A673 (cell line): Measurements from ENCODE around the gene DPYD. TPM values are rescaled to one million over a fixed set of nuclear protein-coding genes. Genes with fewer than 3 reads are reported as not detected.

Source experiments
- BruUV-seq: library from RNA; stranded (reverse); fragments of 400-500 nt; replicated peaks from 2 replicates; lab custom pipeline; 2021; lab: Mats Ljungman, UMichigan
- CTCF ChIA-PET: fragments of 300-600 bp; sonication (Branson Sonifier 250); formaldehyde crosslinking; loops from one replicate; lab custom pipeline; 2022; ENCODE audit warnings: antibody characterized with exemption; lab: Charles Lee
- POLR2A ChIA-PET: fragments of 300-600 bp; sonication (Branson Sonifier 250); formaldehyde crosslinking; loops from one replicate; lab custom pipeline; 2022; ENCODE audit warnings: antibody characterized with exemption; ENCODE audit not compliant: low non-redundant PET; lab: Charles Lee
- DNase-seq: peaks from one replicate; pipeline ENCODE4 v3.0.0-alpha.2; 2015; ENCODE audit warnings: low spot score
- H3K27ac ChIP-seq: fragments of 200-600 bp; sonication (generic); 2 replicates; pipeline ENCODE4 v1.5.1; 2016; ENCODE audit warnings: mixed run types, low read depth, mild to moderate bottlenecking, mixed read lengths, antibody characterized with exemption, low read length; ENCODE audit not compliant: poor library complexity, severe bottlenecking
- H3K27me3 ChIP-seq: fragments of 200-600 bp; sonication (generic); replicated peaks from 2 replicates; pipeline ENCODE4 v1.6.1; 2017; ENCODE audit warnings: mixed run types, low read depth, mild to moderate bottlenecking, mixed read lengths, antibody characterized with exemption, low read length; ENCODE audit not compliant: insufficient read depth, poor library complexity
- H3K36me3 ChIP-seq: fragments of 200-600 bp; sonication (generic); 2 replicates; pipeline ENCODE4 v1.6.1; 2016; ENCODE audit warnings: mixed run types, mild to moderate bottlenecking, mixed read lengths, antibody characterized with exemption, low read length; ENCODE audit not compliant: insufficient read depth, poor library complexity, severe bottlenecking
- H3K4me1 ChIP-seq: fragments of 200-600 bp; sonication (generic); 2 replicates; pipeline ENCODE4 v1.6.1; 2017; ENCODE audit warnings: mixed run types, mild to moderate bottlenecking, mixed read lengths, antibody characterized with exemption, low read length; ENCODE audit not compliant: insufficient read depth, poor library complexity, severe bottlenecking
- H3K4me3 ChIP-seq: fragments of 200-600 bp; sonication (generic); 2 replicates; pipeline ENCODE4 v1.5.1; 2016; ENCODE audit warnings: low read depth, mixed run types, mild to moderate bottlenecking, mixed read lengths, low read length; ENCODE audit not compliant: poor library complexity, severe bottlenecking
- H3K9me3 ChIP-seq: fragments of 200-600 bp; sonication (generic); 2 replicates; pipeline ENCODE4 v1.6.1; 2016; ENCODE audit warnings: mixed run types, low read depth, mild to moderate bottlenecking, mixed read lengths, antibody characterized with exemption, low read length; ENCODE audit not compliant: poor library complexity, severe bottlenecking
- EZH2 ChIP-seq: fragments of 200-600 bp; sonication (generic); IDR thresholded peaks from 2 replicates; pipeline ENCODE4 v1.6.1; 2017; ENCODE audit warnings: borderline replicate concordance, low read depth, mild to moderate bottlenecking, mixed read lengths, antibody characterized with exemption, low read length; ENCODE audit not compliant: poor library complexity, severe bottlenecking
- intact Hi-C: fragments of 100-400 bp; cut with micrococcal nuclease; formaldehyde crosslinking; loops from one replicate; pipeline ENCODE4 v1.10.0; 2022; ENCODE audit not compliant: unreplicated experiment
- total RNA-seq: library from RNA; stranded (reverse); gene quantifications from 2 replicates; pipeline ENCODE4 v1.2.3, GENCODE V29; 2021
- TF ChIP-seq, protein P1 (sequence below): fragments of 300-800, 200-600 bp; sonication (generic); conservative IDR thresholded peaks from 2 replicates; pipeline ENCODE4 v1.5.1; 2017; ENCODE audit warnings: low read depth, mild to moderate bottlenecking, antibody characterized with exemption, low read length, moderate library complexity, mixed read lengths

DPYD gene
- total RNA-seq, 1 experiment from 2014 or later: 13.4 TPM

DNA sequence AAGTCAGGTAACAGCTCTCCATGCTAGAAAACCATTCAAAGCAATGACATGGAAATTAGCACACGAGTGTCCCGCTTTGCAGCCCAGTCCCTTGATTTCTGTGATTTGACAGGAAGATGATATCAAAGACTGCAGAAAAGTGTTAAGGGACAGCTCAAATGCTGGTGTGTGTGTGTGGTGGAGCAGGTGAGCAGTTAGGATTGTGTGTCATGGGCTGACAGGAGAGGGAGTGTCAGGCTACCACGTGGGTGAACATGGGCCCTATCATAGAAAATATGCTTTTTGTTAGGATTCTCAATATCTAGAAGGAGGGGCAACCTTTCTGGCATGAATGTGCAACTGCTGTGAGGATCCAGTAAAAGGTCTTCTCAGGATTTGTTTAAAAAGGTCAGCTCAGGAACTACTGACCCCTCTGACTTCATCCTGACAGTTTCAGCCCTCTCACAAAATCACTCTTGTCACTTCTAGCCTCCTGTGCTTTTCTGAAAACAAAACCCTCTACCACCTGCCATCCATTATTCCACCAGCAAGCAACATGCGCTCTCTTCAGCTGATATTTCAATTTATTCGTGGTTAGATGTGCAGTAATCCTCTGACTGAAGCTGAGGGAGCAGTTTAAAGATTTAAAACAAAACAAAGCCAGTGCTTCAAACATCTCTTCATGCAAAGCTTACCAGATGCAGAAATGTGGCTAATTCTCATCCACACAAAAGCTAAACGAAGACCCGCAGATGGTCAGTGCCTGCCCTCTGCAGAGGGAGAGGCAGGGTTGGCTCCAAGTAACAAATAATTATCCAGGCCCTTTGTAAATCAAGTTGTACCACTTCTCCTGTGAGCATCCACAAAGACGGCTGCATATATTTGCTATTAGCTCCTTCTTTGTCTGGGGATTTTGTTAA lies 801.3 kb downstream of the DPYD start:
- ChIA-PET POLR2A (no interaction called here), CTCF (no interaction called here)
- Histone ChIP-seq H3K36me3 (no peaks in the 10 kb centered on the region), H3K9me3 (no peaks in the 10 kb centered on the region), H3K27ac (no peak overlapping the region), H3K4me1 (peaks cover 14% of the 10 kb centered on the region), H3K4me3 (no peak overlapping the region), H3K27me3 (no peaks in the 10 kb centered on the region)
- no peak for TF ChIP-seq EZH2
- TF ChIP-seq, protein P1, sequence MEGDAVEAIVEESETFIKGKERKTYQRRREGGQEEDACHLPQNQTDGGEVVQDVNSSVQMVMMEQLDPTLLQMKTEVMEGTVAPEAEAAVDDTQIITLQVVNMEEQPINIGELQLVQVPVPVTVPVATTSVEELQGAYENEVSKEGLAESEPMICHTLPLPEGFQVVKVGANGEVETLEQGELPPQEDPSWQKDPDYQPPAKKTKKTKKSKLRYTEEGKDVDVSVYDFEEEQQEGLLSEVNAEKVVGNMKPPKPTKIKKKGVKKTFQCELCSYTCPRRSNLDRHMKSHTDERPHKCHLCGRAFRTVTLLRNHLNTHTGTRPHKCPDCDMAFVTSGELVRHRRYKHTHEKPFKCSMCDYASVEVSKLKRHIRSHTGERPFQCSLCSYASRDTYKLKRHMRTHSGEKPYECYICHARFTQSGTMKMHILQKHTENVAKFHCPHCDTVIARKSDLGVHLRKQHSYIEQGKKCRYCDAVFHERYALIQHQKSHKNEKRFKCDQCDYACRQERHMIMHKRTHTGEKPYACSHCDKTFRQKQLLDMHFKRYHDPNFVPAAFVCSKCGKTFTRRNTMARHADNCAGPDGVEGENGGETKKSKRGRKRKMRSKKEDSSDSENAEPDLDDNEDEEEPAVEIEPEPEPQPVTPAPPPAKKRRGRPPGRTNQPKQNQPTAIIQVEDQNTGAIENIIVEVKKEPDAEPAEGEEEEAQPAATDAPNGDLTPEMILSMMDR: no peak
- no peak for DNase-seq
- intact Hi-C loops: no loop called here
- BruUV-seq: no TSS peak

DNA sequence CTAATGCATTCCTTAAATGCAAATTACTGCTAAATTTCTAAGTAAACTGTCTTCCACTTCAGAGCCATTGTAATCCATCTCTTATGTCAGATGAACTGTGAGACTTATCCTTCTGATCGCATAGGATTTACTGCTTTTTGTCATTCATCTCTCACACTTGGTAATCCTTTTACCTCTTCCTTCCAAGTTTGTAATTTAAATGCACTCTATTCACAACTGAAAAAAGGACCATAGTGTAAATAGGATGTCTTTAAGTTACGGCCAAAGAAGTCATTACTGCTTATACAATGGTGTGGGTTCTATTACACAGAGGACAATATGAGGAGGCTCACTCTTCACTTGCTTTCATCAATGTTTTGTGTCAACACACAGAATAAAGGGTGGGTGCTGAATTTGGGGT lies 806.0 kb downstream of the DPYD start:
- Histone ChIP-seq H3K27me3 (no peaks in the 10 kb centered on the region), H3K9me3 (no peaks in the 10 kb centered on the region), H3K4me1 (peaks cover 16% of the 10 kb centered on the region), H3K4me3 (no peak overlapping the region), H3K36me3 (no peaks in the 10 kb centered on the region), H3K27ac (no peak overlapping the region)
- DNase-seq: peak; percentile 44
- no TSS peak for BruUV-seq
- POLR2A ChIA-PET: no interaction called here
- intact Hi-C loops: no loop called here
- TF ChIP-seq EZH2: no peak
- TF ChIP-seq, protein P1: no peak
- CTCF ChIA-PET: no interaction called here

DNA sequence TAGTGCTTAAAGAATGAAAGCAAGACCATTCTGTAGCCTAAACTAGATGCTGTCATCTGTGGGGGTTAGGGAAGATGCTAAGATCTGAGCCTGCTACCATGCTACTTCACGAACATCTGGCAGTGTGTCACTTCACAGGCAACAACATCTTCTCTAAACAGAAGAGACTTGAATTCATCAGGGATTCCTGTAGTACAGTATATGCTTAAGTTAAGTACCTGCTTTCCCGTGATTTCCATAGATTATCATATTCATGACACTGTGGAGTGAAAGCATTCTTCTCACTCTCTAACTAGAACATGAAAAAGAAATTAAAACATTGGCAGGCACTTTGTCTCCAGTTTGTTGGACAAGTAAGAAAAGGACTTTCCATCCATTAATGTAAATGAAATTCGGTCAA lies 808.4 kb downstream of the DPYD start:
- no TSS peak for BruUV-seq

More for the DNA sequence above, 808.4 kb downstream of the DPYD start:
- TF ChIP-seq, protein P1: no peak
- TF ChIP-seq EZH2: no peak
- CTCF ChIA-PET: no interaction called here
- Histone ChIP-seq H3K27ac (no peak overlapping the region), H3K4me3 (no peak overlapping the region), H3K36me3 (no peaks in the 10 kb centered on the region), H3K4me1 (peaks cover 14% of the 10 kb centered on the region), H3K27me3 (no peaks in the 10 kb centered on the region), H3K9me3 (no peaks in the 10 kb centered on the region)
- POLR2A ChIA-PET: no interaction called here
- no peak for DNase-seq
- intact Hi-C loops: no loop called here
